DLD1 (cell line): ENCODE measurements around the gene RERE.

Source experiments
- in situ Hi-C: cut with HindIII; loops from 2 replicates; pipeline ENCODE4 v1.10.0; 2017; ENCODE audit warnings: low sequenced_read_pairs

Gene RERE

DNA sequence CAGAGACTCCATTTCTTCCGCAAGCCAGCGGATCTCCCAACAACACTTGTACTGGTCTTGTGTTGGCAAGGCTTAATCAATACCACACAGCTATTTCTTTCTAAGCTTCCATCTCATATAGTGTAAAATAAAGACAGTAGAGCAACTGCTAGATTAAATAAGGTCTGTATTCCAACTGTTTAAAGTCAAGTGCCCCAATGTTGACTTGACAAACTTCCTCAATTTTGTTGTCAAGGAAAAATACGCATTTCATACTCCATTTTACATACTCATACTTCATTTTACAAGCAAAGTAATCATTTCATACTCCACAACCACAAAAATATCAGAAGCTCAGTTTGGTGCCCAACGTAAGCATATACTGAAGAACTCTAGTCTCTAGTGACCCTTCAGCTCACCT lies 143.0 kb downstream of the RERE start:
- in situ Hi-C loops = no loop called here

DNA sequence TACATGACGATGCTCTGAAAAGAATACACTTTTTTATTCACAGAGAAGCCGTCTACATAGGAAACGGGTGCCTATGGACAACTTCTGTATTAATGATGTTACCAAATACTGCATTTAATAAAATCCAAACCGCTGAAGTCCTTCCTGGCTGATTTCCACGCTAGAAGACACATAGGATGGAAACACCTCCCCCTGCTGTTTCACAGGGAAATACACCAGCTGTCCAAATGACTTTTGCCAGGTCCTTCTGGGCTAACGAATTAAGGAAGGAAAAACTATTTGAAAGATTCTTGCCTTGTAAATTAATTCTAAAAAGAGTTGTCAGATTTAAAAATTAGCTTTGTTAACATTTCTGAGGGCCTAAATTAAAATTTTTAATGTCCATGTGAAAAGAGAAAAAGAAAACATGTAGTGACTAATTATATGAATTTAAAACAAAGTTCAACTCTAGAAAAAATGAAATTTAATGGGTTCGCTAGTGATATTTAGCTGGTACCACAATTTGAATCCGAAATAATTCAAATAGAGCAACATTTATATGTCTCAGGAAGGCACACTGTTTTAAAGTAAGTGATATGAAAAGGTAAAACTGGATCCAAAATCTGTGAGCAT lies 146.0 kb downstream of the RERE start:
- in situ Hi-C loops = no loop called here

DNA sequence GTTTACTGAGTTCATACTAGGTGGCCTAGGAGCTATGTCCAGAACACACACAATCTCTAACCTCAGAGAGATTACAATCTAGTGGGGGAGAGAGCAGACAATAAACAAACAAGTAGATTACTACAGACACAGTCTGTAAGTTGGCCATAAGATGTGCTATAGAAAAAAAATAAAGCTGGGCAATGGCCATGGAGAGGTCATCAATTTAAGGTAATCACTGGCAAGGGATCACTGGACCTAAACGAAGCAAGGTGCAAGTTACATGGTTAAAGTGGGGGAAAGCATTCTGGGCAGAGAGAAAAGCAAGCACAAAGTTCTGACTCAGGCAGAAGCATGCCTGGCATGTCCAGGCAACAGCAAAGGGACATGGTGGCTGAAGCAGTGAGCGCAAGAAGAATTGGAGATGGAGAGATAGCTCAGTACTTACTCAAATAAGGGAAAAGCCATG lies 147.0 kb downstream of the RERE start:
- in situ Hi-C loops = no loop called here

DNA sequence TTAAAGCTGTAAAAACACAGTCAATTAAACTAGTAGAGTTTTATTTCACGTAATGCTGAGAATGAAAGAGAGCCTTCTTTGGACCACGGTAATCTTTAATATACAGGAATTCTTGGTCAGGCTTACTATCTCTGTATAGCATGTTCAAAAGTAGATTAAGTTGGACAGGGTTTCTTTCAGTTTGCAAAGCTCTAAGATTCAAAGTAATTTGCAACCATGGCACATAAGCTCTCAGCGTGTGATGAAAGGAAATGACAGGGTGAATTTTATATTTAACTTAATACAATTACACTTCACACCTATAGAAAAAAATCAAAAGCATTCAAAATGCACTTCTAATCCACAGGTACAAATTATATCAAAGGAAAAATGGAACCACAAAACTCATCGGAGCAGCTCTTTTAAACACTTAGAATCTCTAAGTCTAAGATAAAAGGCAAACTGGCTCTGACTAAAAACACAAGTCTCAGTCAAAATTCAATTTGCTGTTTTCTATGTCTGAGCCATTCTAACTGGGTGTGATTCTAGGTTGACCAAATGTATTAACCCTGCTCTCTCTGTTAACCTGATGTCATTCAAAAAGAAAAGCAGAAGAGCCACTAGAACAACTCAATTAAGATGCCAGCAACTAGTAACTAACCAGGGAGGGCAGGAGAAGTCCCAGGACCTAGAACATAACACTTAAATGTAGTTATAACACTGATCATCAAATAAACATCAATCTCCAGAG lies 147.7 kb downstream of the RERE start:
- in situ Hi-C loops = no loop called here

DNA sequence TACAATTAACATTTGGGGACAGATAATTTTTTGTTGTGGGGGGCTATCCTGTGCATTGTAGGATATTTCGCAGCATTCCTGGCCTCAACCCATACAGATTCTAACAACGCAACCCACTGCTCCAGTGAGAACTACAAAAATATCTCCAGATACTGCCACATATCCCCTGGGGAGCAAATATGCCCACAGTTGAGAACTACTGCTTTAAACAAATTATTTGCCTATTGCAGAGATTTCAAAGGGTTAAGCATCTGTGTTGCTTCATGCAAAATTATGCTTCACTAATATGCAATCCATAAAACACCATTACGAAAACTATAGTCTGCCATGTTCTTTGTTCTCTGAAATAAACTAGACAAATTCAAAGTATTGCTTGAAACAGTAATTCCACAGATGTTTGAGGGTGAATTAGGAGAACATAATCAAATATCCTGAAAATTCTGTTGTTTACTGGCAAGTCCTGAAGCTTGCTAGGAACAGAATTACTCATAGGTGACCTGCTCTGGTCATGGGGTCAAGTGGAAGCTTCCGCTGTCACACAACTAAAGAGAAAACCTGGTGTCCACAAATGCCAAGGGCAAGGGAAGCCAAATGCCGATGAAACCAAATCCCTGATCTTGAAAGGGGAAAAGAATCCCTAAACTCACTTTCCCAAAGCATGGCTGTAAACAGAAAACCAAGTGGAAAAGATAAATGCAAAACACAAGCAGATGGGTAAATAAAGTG lies 149.4 kb downstream of the RERE start:
- in situ Hi-C loops = no loop called here

DNA sequence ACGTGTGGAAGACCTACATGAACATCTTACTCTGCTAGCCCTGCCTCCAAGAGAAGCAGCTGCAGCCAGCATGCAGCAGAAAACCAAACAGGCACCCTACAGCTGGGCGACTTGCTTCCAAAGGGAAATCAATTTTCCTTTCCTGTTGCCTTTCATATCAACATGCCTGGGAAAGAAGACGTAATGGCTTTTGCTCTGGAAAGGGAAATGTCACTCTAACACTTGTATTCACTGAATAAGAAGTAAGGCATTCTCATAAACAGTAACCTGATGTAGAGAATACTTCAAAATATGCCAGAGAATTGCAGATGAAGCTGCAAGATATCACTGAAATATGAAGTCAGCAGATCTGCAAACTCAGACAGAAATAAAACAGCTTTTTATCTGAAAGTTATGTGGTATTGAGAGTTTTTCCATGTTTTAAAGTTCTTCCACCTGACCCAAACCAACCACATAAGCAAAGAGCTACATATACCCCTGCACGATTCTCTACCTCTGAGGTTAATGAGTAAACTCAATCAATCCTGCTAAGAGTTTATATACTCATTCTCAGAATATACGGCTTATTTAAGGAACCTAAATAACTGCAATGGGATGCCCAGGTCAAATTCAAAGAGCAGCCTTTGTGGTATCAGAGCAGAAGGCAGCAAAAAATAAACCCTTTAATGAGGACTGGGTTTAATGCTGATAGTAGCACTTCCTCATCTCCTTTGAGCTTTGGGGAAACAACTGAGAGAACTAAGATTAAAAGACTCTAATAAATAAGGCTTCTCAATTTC lies 150.9 kb downstream of the RERE start:
- in situ Hi-C loops = no loop called here

DNA sequence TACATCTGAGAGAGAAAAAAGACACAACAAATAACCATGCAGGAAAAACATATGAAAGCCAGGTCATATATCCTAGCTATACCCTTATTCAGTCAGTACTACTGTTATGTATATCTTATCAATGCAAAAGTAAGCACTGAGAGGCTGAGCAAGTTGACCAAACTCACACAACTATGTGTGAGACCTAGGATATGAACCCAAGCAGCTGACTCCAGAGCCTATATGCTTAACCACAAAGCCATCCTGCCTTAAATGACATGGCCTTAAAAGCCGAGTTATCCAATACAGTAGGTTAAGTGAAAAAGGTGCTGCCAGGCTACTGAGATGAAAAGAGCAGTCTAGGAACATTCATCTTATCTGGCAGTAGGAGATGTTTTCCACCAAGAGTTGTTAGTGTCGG lies 151.6 kb downstream of the RERE start:
- in situ Hi-C loops = no loop called here

DNA sequence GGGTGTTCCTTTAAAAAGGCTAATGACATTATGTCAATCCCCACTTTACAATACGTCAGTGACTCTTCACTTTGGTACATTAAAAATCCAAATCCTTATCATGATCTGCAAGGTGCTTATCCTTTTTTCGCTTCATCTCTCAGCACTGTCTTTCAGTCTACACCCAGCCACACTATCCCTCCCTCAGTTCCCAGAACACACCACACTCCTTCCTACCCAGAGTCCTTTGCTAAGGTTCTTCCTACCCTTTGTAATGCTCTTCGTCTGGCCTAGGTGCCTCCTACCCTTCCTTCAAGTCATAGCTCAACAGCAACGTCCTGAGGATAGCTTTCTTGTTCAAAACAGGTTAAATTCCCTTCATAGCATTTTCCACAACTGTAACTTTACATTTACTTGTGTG lies 152.6 kb downstream of the RERE start:
- in situ Hi-C loops = loop anchor here (5.0 kb wide), 1 partner anchor 38 kb away; no protein-coding TSS in a partner anchor

DNA sequence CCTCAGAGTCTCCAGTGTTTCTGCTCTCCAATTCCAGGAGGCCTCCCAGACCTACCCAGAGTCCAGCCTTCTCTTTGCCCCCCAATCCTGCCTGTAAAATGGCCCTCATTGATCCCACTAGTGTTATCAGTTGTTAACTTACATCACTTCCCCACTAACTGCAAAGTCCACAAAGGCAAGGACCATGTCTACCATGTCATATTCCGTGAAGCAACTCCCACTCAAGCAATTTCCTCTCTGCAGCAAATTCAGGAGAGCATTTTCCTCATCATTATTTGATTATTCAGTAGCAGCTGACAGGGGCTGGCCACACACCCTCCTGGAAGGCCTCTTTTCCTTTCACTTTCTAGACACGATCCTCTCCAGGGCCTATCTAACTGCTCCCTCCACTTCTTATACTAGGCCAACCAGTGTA lies 153.5 kb downstream of the RERE start:
- in situ Hi-C loops = loop anchor here (5.0 kb wide), 1 partner anchor 37 kb away; no protein-coding TSS in a partner anchor

DNA sequence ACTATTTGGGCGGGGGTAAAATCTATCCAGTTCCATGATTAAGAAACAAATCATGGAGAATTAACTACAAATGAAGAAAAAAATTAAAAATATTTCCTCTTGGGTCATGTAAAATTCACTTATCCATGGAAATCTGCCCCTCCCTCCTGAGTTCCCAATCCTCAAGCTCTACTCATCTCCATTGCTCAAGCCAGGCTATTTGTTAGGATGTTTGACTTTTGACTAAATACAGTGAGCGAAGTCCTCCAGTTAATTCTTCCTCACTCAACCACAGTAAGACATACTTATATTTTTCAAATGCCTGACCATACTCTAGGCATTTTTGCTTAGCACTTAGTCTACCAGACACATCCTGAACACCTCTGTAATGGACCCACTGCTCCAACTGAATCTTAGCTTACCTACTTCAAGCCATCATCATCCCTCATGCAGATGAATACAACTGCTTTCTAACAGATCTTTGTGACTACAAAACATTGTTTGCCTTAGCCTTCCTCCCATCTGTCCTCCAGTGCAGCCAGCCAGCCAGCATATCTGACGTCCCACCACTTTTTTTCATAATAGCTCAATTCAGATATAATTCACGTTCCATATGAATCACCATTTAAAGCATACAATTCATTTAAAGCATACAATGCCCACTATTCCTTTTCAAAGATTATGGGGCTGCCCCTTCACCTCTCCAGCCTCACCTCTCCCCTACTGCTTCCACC lies 154.2 kb downstream of the RERE start:
- in situ Hi-C loops = loop anchor here (5.0 kb wide), 1 partner anchor 36 kb away; no protein-coding TSS in a partner anchor

DNA sequence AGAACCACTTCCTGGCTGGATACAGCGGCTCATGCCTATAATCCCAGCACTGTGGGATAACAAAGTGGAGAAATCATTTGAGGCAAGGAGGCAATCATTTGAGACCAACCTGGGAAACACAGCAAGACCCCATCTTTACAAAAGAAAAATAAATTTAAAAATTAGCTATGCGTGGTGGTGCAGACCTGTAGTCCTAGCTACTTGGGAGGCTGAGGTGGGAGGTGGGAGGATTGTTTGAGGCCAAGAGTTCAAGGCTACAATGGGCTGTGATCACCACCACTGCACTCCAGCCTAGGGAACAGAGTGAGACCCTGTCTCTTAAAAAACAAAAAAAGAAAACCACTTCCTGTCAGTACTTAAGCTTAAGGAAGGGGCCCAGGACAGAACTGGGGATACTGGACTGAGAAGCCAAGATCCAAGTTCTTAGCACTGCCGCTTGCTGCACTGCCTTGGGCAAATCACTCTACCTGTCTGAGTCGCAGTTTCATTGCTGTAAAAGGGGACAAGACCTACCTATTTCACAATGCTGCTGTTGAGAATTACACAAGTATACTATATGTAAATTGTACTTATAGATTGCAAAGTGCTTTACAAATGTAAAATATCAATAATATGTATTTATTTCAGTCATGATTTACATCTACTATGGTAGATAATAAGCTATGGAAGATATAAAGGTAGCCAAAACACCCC lies 154.9 kb downstream of the RERE start:
- in situ Hi-C loops = loop anchor here (5.0 kb wide), 1 partner anchor 35 kb away; no protein-coding TSS in a partner anchor

DNA sequence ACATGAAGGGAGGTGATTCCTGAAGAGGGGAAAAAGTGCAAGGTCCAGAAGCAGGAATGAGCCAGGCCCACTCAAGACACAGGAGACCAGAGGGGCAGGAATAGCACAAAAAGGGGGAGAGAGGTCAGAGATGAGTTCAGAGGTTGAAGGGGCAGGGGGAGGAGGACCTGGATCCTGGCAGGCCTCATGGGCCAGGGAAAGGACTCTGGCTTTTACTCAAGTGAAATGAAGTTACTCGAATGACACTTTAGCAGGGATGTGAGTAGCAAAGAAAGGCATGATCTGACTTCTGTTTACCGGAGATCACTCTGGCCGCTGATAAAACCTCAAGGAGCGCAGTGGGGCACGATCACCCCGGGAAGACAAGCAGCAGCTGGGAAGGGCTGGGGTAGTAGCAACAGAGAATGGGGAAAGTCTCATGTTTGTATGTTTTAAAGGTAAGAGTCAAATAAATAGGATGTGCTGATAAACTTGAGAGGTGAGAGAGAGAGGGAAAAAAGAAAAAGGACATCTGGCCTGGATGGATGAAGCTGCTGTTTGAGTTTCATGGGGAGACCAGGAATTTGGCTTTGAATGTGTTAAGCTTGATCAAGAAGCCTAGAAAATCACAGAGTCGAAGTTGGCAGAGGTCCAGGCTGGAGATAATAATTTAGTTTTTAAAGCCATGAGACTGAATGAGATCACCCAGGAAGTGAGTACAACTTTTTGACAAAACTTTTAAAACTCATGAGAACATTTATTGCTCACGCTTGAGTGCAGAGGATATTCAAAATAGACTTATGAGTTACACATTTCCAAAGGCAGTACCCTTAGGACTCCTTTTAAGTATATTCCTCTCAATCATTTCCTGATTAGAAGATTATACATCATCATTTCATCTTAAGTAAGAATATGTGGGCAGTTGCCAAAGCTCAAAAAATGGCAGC lies 156.0 kb downstream of the RERE start:
- in situ Hi-C loops = loop anchor here (5.0 kb wide), 1 partner anchor 34 kb away; no protein-coding TSS in a partner anchor

DNA sequence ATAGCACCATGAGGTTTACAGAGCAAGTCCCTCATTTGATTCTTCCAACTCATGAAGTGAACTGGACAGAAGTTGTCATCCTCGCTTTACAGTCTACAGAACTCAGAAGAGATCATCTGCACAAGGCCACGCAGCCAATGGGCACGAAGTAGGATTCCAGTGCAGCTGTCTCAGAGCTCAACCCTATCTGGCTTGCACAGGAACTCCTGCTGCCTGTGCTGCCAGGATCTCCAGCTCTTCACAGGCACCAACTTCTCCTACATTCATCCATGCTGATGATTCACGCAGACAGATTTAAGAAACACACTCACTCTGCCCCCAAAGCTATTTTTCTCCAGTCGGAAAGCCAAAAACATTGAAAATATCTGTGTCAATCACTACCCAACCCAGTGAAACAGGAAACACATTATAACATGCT lies 157.0 kb downstream of the RERE start:
- in situ Hi-C loops = loop anchor here (5.0 kb wide), 1 partner anchor 33 kb away; no protein-coding TSS in a partner anchor

DNA sequence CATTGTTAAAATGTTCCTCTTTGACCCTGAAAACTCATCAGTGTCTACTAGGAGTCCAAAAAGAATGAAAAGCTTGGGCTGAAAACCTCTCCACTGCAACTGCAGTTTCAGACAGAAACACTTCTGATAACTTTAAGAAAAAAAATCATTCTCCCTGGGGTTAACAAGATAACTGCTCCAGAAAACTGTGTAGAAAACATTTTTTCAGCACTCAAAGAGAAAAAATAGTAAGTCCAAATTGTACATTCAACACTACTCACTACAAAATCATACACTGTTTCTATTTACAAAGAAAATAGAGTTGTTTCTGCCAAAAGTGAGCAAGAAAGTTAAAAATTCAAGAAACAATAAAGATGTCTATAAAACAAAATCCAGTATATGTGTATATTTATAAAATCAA lies 157.8 kb downstream of the RERE start:
- in situ Hi-C loops = no loop called here

DNA sequence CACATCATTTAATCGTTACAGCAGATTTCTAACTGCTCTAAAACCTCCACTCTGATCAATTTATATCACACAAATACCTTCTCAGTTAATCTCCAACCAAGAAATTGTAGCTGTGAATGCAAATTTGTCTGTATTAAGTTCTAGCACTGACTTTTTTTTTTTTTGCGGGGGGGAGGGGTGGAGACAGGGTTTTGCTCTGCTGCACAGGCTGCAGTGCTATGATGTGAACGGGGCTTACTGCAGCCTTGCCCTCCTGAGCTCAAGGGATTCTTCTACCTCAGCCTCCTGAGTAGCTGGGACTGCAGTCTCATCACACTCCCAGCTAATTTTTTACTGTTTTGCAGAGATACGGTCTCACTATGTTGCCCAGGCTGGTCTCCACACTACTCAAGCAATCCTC lies 163.6 kb downstream of the RERE start:
- in situ Hi-C loops = no loop called here

DNA sequence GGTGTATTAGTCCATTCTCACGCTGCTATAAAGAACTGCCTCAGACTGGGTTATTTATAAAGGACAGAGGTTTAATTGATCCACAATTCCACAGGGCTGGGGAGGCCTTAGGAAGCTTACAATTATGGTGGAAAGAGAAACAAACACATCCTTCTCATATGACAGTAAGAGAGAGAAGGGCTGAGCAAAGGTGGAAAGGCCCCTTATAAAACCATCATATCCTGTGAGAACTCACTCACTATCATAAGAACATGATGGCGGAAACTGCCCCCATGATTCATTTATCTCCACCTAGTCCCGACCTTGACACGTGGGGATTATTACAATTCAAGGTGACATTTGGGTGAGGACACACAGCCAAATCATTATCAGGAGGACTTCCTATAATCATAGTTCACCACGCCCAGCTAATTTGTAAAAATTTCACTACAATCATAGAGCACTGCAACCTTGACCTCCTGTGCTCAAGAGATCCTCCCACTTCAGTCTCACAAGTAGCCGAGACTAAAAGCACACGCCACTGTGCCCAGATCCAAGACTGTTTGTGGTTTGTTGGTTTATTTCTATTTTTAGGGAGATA lies 164.9 kb downstream of the RERE start:
- in situ Hi-C loops = no loop called here

DNA sequence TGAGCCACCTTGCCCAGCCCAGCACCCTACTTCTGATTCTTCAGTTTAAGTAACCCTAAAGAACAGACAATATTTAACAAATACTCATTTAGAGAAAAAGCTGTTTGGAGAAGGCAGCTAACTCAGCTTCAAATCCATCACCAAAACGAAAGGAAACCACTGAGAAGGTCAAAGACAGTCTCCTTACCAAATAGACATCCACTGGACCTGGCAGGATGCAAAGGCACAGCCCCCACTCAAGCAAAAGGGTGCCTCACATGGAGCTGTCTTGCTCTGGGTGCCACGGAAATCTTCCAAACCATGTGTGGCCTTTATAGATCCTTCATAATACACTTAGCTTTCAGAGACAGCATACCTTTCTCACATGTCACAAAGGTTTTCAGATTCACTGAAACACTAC lies 165.5 kb downstream of the RERE start:
- in situ Hi-C loops = no loop called here

DNA sequence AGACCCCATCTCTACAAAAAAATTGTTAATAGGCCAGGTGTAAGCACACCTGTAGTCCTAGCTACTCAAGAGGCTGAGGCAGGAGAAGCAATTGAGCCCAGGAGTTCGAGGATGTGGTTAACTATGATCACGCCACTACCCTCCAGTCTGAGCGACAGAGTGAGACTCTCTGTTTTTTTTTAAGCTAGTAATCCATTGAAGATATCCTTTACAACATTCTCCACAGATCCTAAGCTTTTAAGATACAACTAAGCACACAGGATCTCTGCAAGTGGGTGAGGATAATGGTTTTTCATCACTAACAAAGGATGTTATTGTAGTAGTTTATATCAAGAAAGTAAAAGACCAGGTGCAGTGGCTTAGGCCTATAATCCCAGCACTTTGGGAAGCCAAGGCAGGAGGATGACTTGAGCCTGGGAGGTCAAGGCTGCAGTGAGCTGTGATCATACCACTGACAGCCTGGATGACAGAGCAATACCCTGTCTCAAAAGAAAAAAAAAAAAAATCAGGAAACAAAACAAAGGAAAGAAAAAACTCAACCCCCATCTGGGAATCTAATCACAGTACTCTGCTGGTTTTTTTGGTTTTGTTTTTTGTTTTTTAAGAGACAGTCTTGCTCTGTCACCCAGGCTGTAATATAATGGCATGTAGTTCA lies 166.1 kb downstream of the RERE start:
- in situ Hi-C loops = no loop called here
